Activated CD4-positive, alpha-beta T cell treated with anti-CD3 and anti-CD28 coated beads for 4 hours (primary cell): Measurements from ENCODE around the gene PLCB2.

ENCODE experiments used
- DNase-seq, 2 donors: peaks; one replicate each; pipeline ENCODE4 v3.0.0-alpha.2; 2020

The PLCB2 gene

GRCh38 chr15:40247406-40247971, 60.2 kb downstream of the PLCB2 start:
- DNase-seq, result no peak

GRCh38 chr15:40246496-40247280, 61.0 kb downstream of the PLCB2 start:
- no peak for DNase-seq

DNA sequence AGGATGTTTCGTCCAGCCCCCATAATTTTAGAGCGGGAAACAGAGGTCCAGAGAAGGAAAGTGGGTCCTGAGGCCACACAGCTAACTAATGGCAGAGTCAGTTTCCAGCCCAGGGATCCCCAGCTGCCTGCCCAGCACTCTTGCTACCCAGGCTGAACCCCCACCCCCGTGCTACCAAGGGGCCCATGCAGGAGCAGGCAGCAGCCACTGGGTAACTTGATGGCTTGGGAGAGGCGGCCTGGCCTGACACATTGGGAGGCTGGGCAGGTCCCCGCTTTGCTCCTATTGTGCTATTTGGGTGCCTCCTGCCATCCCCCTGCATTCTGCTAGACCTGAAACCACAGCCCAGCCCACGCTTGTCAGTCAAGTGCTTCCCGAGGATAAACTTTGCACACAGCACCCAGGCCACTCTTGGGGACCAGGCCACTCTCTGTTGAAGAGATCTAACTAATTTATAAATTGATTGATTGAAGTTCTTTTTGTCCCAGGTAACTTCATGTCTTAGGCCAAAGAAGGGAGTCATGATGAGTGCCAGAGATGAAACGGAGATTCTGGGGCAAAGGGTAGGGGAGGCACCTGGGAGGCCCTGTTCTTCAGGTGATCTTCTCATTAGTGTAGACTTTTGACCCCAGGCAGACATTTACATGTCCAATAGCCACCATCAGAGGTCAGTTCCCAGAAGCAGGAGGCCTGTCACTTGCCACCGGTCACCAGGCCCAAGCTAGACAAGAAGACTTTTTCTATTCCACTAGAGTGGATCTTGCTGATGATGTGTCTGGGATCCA, 61.9 kb downstream of the PLCB2 start:
- DNase-seq, result no peak

GRCh38 chr15:40244961-40245523, 62.7 kb downstream of the PLCB2 start:
- DNase-seq, result no peak

- no peak for DNase-seq
Measured at GRCh38 chr15:40243126-40243810, 64.5 kb downstream of the PLCB2 start.

GRCh38 chr15:40242601-40243000, 65.1 kb downstream of the PLCB2 start:
- no peak for DNase-seq

DNA sequence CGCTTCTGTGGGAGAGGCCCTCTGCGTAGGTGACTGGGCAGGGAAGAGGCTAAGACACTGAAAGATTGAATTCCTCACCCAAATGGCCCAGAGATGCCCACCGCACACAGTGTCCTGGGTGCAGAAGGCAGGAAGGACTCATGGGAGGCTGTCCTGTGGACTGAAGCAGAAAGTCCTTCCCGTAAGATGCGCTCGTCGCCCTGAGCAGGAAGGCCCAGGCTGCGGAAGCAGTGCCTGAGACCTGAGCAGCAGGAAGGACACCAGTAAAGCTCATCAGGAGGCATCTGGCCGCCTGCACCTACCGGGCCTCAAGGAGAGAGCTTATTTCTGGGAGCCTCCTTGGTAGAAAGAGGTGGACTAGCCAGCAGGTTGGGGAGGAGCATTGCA, 65.5 kb downstream of the PLCB2 start:
- no peak for DNase-seq

DNA sequence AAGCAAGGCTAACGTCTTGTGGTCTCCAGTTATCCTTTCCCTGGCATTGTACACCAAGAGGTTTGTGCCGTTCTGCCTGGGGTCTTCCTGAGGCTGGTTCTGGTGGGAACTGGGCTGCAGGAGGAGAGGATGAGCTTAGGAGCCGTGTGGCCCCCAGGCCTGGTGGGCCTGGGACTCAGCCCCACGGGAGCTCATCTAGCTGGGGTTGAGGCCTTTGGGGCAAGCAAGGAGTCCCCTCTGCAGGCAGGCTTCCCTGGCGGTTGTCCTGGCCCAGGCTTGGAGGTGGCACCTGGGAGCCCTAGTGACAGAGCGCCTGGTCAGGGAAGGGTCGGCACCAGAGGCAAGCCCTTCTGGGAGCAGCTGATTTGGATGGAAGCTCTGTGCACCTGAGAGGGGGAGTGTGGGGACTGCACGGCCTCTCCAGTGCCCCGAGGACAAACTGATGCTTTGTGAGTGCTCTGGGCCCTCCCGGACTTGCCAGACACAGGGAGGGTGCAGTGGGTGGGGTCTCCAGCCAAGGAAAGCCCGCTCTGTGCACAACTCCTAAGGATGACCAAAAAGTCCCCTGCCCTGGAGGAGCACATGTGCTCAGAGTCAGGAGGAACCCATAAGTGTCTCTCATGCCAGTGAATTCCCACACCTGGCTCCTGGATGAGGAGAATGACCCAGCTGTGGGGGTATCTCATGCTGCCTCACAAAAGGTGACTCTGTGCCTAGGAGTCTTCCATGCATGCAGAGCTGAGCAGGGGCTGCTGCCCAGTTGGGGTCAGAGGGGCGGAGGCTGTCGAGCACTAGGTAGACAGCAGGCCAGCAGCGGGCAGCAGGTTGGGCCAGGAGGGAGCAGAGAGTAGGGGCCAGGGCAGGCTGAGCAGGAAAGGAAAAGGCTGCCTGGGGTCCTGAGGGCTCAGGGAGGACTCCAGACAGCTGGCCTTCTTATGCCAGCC, 66.2 kb downstream of the PLCB2 start:
- DNase-seq, result no peak

DNA sequence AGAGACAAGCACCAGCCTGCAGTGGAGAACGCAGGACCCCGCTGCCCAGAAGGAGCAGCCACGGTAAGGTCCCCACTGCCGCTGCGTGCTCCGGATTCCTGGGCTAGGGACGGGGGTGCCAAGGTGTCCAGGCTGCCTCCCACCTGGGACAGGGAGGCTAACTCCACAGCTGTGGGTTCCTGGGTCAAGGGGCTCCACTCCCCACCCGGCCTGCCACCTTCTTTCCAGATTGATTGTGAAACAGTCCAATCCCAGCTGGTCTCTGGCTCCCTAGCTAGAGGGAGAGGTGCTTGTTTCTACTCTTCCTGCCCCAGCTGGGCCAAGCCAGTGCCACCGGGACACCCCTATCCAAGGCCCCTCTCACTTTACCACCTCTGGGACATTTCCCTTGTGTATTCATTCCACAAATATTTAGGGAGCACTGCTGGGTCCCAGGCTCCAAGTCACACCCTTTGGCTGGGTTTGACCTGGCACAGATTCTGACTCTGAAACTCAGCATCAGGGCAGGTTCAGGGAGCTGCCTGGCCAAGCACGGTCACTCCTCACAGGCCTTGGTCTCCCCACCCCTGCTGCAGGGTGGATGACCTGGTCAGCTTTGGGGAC, 67.0 kb downstream of the PLCB2 start:
- no peak for DNase-seq

DNA sequence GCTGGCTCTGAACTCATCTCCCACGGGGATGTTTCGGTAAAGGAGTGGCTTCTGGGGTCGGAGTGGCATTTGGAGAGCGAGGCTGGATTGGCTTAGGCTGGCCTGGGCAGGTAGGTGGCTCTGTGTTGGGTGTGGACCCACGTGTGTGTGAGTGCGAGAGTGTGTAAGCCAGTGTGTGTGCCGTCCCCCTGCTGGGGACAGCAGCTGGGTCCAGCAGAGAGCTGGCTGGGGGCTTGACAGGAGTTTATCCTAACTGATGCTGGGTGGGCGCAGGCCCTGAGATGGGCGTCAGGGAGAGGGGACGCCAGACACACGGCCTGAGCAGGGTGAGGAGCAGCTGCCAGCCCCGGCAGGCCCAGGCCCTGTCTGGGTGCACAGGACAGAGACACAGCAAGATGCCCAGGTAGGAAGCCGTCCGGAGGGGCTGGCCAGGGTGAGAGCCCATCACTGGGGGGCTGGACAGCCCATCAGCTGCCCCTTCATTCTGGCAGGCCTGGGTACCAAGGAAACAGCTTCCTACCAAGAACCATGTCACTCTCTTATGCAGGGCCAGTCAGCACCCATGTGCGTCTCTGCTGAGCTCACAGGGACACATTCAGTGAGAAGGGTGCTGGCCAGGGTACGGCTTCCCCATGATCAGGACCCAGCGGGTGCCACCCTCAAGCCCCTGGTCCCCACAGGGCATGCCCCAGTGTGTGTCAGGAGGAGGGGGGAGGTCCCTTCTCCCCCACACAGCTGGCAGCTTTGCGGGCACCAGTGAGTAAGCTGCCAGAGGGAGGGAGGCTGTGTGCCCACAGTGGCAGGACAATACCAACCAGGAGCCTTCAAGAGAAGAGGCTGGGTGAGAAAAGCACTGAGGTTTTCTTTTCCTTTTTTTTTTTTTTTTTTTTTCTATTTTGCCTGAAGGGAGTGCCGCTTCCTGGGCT, 67.8 kb downstream of the PLCB2 start:
- no peak for DNase-seq

- DNase-seq, result no peak
Measured at GRCh38 chr15:40239404-40239692, 68.4 kb downstream of the PLCB2 start.

- peak; percentile 20 to 25 for DNase-seq
Measured at GRCh38 chr15:40238532-40239403, 69.0 kb downstream of the PLCB2 start, which contains the start of gene PAK6. Gene PAK6, plus strand, starts transcription at chr15:40239063. Its CDS starts 25,723 bp downstream, at chr15:40264786.
